ENCODE results near the gene TBCK. TPM values are rescaled to one million over a fixed set of nuclear protein-coding genes. Genes with fewer than 3 reads are reported as not detected.

The TBCK gene
- 35.7 TPM for total RNA-seq

DNA sequence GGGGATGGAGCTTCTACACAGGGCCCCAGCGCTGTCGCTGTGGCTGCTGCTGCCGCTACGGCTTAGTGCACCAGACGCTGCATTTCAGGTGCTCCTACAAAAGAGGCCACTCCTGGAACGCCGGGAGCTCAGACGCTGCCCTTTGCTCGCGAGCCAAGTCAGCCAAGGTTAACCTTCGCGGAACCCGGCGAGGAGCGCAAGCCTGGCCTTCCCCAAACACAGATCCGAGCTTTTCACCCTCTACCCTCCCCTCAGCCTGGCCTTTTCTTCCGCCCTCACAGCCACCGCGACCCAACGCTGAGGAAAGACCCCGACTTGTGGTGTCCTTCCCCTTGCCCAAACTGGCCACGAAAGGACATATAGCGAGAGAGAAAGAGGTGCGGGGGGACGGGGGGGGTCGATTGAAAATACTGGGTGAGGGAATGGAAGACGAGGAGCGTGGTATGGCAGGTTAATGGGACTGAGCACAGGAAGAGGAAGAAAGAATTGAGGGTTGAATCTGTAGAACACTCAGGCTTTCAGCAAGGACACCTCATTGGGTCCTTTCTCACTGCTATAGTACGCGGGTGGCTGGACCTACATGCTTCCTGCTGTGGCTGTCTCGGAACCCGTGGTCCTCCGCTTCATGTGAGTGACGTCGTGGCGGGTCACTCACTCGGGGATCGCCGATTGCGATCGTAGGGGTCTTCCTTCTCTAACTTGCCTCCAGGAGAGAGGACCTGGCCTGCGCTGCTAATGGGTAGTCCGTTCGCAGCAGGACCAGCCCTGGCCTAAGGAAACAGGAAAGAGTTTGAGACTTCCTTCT is at the start of gene TBCK, which contains the start of gene AIMP1:
Gene TBCK, minus strand, starts transcription at position 242 of the 805 bp plus-strand sequence. CDS start 7,249 bp downstream, outside the sequence.
Gene AIMP1, plus strand, starts transcription at position 583 of the 805 bp plus-strand sequence. CDS start 8,460 bp downstream, outside the sequence.
- intact Hi-C loops (cut with DNase I) = loop anchor here (2.0 to 10.0 kb wide), 5 partner anchors 44 to 1171 kb away; partner anchors contain the start of genes GSTCD, INTS12 and TET2
- TF ChIP-seq, protein P1, sequence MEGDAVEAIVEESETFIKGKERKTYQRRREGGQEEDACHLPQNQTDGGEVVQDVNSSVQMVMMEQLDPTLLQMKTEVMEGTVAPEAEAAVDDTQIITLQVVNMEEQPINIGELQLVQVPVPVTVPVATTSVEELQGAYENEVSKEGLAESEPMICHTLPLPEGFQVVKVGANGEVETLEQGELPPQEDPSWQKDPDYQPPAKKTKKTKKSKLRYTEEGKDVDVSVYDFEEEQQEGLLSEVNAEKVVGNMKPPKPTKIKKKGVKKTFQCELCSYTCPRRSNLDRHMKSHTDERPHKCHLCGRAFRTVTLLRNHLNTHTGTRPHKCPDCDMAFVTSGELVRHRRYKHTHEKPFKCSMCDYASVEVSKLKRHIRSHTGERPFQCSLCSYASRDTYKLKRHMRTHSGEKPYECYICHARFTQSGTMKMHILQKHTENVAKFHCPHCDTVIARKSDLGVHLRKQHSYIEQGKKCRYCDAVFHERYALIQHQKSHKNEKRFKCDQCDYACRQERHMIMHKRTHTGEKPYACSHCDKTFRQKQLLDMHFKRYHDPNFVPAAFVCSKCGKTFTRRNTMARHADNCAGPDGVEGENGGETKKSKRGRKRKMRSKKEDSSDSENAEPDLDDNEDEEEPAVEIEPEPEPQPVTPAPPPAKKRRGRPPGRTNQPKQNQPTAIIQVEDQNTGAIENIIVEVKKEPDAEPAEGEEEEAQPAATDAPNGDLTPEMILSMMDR (IDR thresholded peaks at IDR 0.05) = no peak

DNA sequence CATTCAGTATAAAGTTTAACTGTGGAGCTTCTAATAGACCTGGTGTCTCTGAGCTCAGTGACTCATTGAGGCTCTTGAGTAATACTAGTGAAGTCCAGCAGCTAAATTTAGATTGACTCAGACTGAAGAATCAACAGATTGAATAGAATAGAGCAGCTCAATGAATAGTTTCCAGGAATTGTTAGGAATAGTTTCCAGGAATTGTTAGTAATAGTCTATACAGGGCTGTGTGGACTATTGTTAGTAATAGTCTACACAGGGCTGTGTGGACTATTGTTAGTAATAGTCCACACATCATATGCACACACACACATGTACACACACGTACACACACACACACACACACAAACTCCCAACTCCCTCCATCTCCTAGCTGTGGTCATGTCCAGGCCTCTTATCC is 49.6 kb upstream of the TBCK start:
- Histone ChIP-seq H3K4me3 (no peak overlapping the region), H3K27me3 (no peaks in the 10 kb centered on the region), H3K36me3 (no peaks in the 10 kb centered on the region), H3K27ac (peak overlapping the region; percentile 55 to 86), H3K4me1 (peaks cover 0 to 14% of the 10 kb centered on the region in 2 donors), H3K9me3 (no peaks in the 10 kb centered on the region)
- TF ChIP-seq, protein P1 (IDR thresholded peaks at IDR 0.05) = no peak
- peak in 1 of 2 donors; percentile 63 for DNase-seq (ENCODE audit: low spot score in 2 of 2)
- intact Hi-C loops (cut with DNase I) = loop anchor here (2.0 to 10.0 kb wide), 6 partner anchors 49 to 1639 kb away; partner anchors contain the start of genes AIMP1, DKK2 and TBCK

More for the DNA sequence above, at the start of gene TBCK, which contains the start of gene AIMP1:
- peaks cover 3 to 32% of the 10 kb centered on the region in 2 donors for H3K4me1 ChIP-seq
- H3K4me3 ChIP-seq = peak within 1 kb of the TSS; percentile 70 to 87
- H3K27me3 ChIP-seq = no peaks in the 10 kb centered on the region
- H3K27ac ChIP-seq = peak within 1 kb of the TSS; percentile 89 to 97
- DNase-seq (ENCODE audit: low spot score in 2 of 2) = peak; percentile 70 to 94
- no peaks in the 10 kb centered on the region for H3K9me3 ChIP-seq
- H3K36me3 ChIP-seq = peaks cover 3 to 4% of the 10 kb centered on the region in 2 donors

DNA sequence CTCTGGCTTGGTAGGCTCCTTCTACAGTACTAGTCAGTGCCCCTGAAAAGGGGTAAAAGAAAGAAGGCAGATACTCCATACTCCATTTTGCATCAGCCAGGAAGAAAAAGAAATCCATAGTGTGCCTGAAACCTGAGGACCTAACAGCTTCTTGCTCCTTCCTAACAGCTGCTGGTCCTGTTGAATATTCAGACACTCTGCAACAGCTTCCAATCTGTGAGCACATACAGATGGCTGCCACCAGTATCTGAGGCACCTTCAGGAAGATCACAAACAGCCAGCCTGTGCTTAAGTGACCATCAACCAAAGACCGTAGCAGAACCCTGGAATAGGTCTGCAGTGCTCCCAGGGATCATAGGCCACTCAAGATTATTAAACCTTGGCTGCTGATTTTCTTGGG is 48.3 kb upstream of the TBCK start:
- Histone ChIP-seq H3K4me1 (peaks cover 0 to 14% of the 10 kb centered on the region in 2 donors), H3K9me3 (no peaks in the 10 kb centered on the region), H3K4me3 (no peak overlapping the region), H3K27ac (peak overlapping the region; percentile 55 to 86), H3K36me3 (no peaks in the 10 kb centered on the region), H3K27me3 (no peaks in the 10 kb centered on the region)
- DNase-seq (ENCODE audit: low spot score in 2 of 2) = no peak
- TF ChIP-seq, protein P1 (IDR thresholded peaks at IDR 0.05) = no peak
- intact Hi-C loops (cut with DNase I) = loop anchor here (2.0 to 10.0 kb wide), 4 partner anchors 47 to 1641 kb away; partner anchors contain the start of genes AIMP1, DKK2 and TBCK

DNA sequence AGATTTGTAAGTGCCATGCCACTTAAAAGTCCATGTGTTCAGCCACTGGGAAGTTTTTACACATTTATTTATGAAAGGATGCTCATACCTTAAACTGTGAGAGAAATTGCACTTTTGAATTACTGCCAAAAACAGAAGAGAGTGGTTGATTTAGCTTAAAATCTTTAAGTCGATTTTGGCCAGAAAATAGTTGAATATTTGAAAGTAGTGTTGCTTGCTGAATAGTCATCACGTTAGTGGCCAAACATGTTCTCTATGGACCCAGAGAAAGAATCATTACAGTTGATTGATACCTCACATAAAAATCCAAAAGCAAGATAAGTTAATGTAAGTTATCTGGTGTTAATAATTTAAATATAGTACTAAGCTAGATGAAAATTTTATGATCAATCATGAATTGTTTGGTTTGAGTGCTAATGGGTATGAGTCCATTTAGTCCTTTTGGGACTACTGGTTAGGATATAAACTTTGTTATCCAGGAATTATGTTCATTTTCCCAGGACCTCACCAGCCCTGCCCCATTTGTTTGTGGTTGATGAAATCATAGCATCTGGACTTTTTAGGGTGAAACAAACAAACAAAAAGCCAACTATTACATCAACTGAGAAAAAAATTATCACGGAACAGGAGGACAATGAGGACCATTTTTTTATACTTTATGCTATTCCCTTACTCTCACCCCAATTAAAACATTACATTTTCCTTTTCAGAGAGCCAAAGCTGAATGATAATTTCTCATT is 46.2 kb upstream of the TBCK start:
- H3K4me3 ChIP-seq = no peak overlapping the region
- DNase-seq (ENCODE audit: low spot score in 2 of 2) = no peak
- TF ChIP-seq, protein P1 (IDR thresholded peaks at IDR 0.05) = no peak
- H3K4me1 ChIP-seq = peaks cover 0 to 14% of the 10 kb centered on the region in 2 donors
- no peaks in the 10 kb centered on the region for H3K27me3 ChIP-seq
- H3K9me3 ChIP-seq = no peaks in the 10 kb centered on the region
- H3K36me3 ChIP-seq = no peaks in the 10 kb centered on the region
- intact Hi-C loops (cut with DNase I) = loop anchor here (10.0 kb wide), 3 partner anchors 673 to 1643 kb away; partner anchors contain the start of gene DKK2
- H3K27ac ChIP-seq = no peak overlapping the region

DNA sequence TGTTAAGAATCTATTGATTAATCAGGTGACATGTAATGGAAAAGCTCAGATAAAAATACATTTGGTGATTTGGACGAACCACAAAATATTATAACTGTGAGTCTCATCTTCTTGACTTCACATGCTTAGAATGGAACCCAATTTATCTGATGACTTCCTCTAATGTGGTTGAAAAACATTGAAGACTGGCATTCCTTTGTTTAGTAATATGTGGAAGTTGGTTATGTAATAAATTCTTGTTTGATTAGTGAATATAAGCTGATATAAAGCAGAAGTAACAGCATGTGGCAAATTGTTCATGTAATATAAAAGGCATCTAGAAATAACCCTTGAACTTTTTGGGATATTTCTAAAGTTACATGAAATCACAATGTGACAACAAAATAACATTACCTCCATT is 42.9 kb upstream of the TBCK start:
- TF ChIP-seq, protein P1 (IDR thresholded peaks at IDR 0.05) = no peak
- intact Hi-C loops (cut with DNase I) = no loop called here
- Histone ChIP-seq H3K36me3 (no peaks in the 10 kb centered on the region), H3K27me3 (no peaks in the 10 kb centered on the region), H3K4me3 (no peak overlapping the region), H3K27ac (no peak overlapping the region), H3K4me1 (peaks cover 0 to 3% of the 10 kb centered on the region in 2 donors), H3K9me3 (no peaks in the 10 kb centered on the region)
- no peak for DNase-seq (ENCODE audit: low spot score in 2 of 2)

All from ascending aorta (tissue), 2 donors.